ACC112 (cell line): ENCODE data around the gene NRG4.

Experiments
- H2AFZ ChIP-seq: fragments of 200-600 bp; sonication (generic); one replicate; pipeline ENCODE4 v1.6.0; 2017; ENCODE audit warnings: antibody characterized with exemption, low read length; ENCODE audit not compliant: unreplicated experiment
- H3K27ac ChIP-seq: fragments of 200-600 bp; sonication (generic); 2 replicates; pipeline ENCODE4 v1.5.1; 2014; ENCODE audit warnings: low read depth, mild to moderate bottlenecking, antibody characterized with exemption, low read length, moderate library complexity
- H3K27me3 ChIP-seq: fragments of 200-600 bp; sonication (generic); 2 replicates; pipeline ENCODE4 v1.6.1; 2014; ENCODE audit warnings: mild to moderate bottlenecking, antibody characterized with exemption, low read length, moderate library complexity, mixed read lengths; ENCODE audit not compliant: insufficient read depth
- H3K36me3 ChIP-seq: fragments of 200-600 bp; sonication (generic); 2 replicates; pipeline ENCODE4 v1.6.1; 2016; ENCODE audit warnings: mild to moderate bottlenecking, antibody characterized with exemption, low read length, moderate library complexity, mixed read lengths; ENCODE audit not compliant: insufficient read depth
- H3K4me1 ChIP-seq: fragments of 200-600 bp; sonication (generic); one replicate; pipeline ENCODE4 v1.6.1; 2016; ENCODE audit warnings: low read length, mixed read lengths; ENCODE audit not compliant: insufficient read depth, unreplicated experiment, control insufficient read depth
- H3K4me3 ChIP-seq: fragments of 200-600 bp; sonication (generic); 2 replicates; pipeline ENCODE4 v1.5.1; 2014; ENCODE audit warnings: mild to moderate bottlenecking, low read depth, low read length
- H3K79me2 ChIP-seq: fragments of 200-600 bp; sonication (generic); one replicate; pipeline ENCODE4 v1.6.0; 2016; ENCODE audit warnings: low read length; ENCODE audit not compliant: control insufficient read depth, unreplicated experiment, insufficient read depth

NRG4 gene

GRCh38 chr15:75903331-75904239 lies 108.6 kb downstream of the NRG4 start, which contains the start of gene FBXO22:
FBXO22 (plus strand) TSS chr15:75903878; CDS start chr15:75903964, 86 bp downstream.
- Histone ChIP-seq H3K4me3 (peak within 1 kb of the TSS; percentile 99), H3K36me3 (peaks cover 11% of the 10 kb centered on the region; the same call in 1 of the 2 replicates), H3K4me1 (peaks cover 25% of the 10 kb centered on the region), H3K27ac (peak within 1 kb of the TSS; percentile 40; the same call in 1 of the 2 replicates), H3K79me2 (peaks cover 29% of the 10 kb centered on the region), H3K27me3 (no peaks in the 10 kb centered on the region), H2AFZ (peak within 1 kb of the TSS; percentile 84)

GRCh38 chr15:75902129-75902557 lies 110.1 kb downstream of the NRG4 start:
- Histone ChIP-seq H3K79me2 (peaks cover 23% of the 10 kb centered on the region), H3K36me3 (0 out of 2 replicates have a peak, but pooled peaks cover 5% of the 10 kb centered on the region), H3K4me1 (peaks cover 25% of the 10 kb centered on the region), H3K27ac (no peak overlapping the region), H2AFZ (no peak overlapping the region), H3K27me3 (no peaks in the 10 kb centered on the region), H3K4me3 (no peak overlapping the region)

- Histone ChIP-seq H3K27ac (no peak overlapping the region), H3K79me2 (peaks cover 13% of the 10 kb centered on the region), H3K36me3 (0 out of 2 replicates have a peak, but pooled peaks cover 3% of the 10 kb centered on the region)
Observed at GRCh38 chr15:75900577-75900976, 111.6 kb downstream of the NRG4 start.

GRCh38 chr15:75895731-75896130 lies 116.5 kb downstream of the NRG4 start:
- Histone ChIP-seq H3K79me2 (no peaks in the 10 kb centered on the region), H3K4me3 (no peak overlapping the region), H3K27me3 (no peaks in the 10 kb centered on the region), H2AFZ (no peak overlapping the region), H3K27ac (no peak overlapping the region), H3K4me1 (peaks cover 19% of the 10 kb centered on the region), H3K36me3 (peaks cover 6% of the 10 kb centered on the region; the same call in 1 of the 2 replicates)

More at GRCh38 chr15:75900577-75900976, 111.6 kb downstream of the NRG4 start:
- Histone ChIP-seq H2AFZ (no peak overlapping the region), H3K4me3 (peak overlapping the region; percentile 17; the same call in 1 of the 2 replicates), H3K4me1 (peaks cover 21% of the 10 kb centered on the region), H3K27me3 (no peaks in the 10 kb centered on the region)

- Histone ChIP-seq H3K27me3 (no peaks in the 10 kb centered on the region), H3K4me3 (peak overlapping the region; percentile 43; the same call in 1 of the 2 replicates), H3K4me1 (peaks cover 26% of the 10 kb centered on the region), H3K27ac (peak overlapping the region; percentile 92), H3K36me3 (peaks cover 15% of the 10 kb centered on the region; the same call in 1 of the 2 replicates), H3K79me2 (no peaks in the 10 kb centered on the region), H2AFZ (peak overlapping the region; percentile 15)
Observed at GRCh38 chr15:75891895-75892294, 120.3 kb downstream of the NRG4 start.
